Measurements from ENCODE around the gene WDR6.

The WDR6 gene

GRCh38 chr3:49004352-49005302, 2.6 kb upstream of the WDR6 start:
- no peak for TF ChIP-seq CTCF (IDR thresholded peaks at IDR 0.05; ENCODE audit: poor library complexity, severe bottlenecking)
- Histone ChIP-seq H3K36me3 (ENCODE audit: low read depth) (peaks cover 7% of the 10 kb centered on the region), H3K27me3 (ENCODE audit: insufficient read depth, poor library complexity, severe bottlenecking) (no peaks in the 10 kb centered on the region), H3K27ac (ENCODE audit: poor library complexity, severe bottlenecking) (no peak overlapping the region), H3K4me3 (ENCODE audit: severe bottlenecking) (no peak overlapping the region), H3K4me1 (ENCODE audit: insufficient read depth, poor library complexity, severe bottlenecking) (no peaks in the 10 kb centered on the region), H3K9me3 (ENCODE audit: severe bottlenecking) (no peaks in the 10 kb centered on the region)
- DNase-seq (ENCODE audit: low spot score), result no peak
- no peak for ATAC-seq (ENCODE audit: low read depth)

DNA sequence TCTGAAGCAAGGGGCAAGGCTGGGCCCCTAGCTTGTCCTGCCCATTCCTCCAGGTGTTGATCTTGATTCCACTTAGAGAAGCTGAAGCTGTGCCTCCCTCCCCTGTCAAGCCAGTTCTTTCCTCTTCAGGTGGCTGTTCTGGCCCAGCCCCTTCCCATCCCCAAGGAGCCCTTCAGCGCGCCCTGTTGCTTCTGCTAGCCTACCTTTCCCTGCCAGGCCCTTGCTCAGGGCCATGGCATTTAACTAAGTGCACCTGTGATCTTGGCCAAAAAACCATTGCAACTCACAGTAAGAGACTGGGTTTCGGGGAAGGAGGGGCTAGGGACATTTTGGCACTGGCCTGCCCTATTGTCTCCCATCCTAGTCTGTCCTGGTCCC, 1.9 kb upstream of the WDR6 start:
- H3K27ac ChIP-seq (ENCODE audit: poor library complexity, severe bottlenecking), result no peak overlapping the region
- DNase-seq (ENCODE audit: low spot score), result no peak
- H3K4me3 ChIP-seq (ENCODE audit: severe bottlenecking), result no peak overlapping the region
- H3K4me1 ChIP-seq (ENCODE audit: insufficient read depth, poor library complexity, severe bottlenecking), result no peaks in the 10 kb centered on the region
- no peaks in the 10 kb centered on the region for H3K9me3 ChIP-seq (ENCODE audit: severe bottlenecking)
- no peaks in the 10 kb centered on the region for H3K27me3 ChIP-seq (ENCODE audit: insufficient read depth, poor library complexity, severe bottlenecking)
- peaks cover 7% of the 10 kb centered on the region for H3K36me3 ChIP-seq (ENCODE audit: low read depth)
- no peak for TF ChIP-seq CTCF (IDR thresholded peaks at IDR 0.05; ENCODE audit: poor library complexity, severe bottlenecking)
- ATAC-seq (ENCODE audit: low read depth), result no peak

DNA sequence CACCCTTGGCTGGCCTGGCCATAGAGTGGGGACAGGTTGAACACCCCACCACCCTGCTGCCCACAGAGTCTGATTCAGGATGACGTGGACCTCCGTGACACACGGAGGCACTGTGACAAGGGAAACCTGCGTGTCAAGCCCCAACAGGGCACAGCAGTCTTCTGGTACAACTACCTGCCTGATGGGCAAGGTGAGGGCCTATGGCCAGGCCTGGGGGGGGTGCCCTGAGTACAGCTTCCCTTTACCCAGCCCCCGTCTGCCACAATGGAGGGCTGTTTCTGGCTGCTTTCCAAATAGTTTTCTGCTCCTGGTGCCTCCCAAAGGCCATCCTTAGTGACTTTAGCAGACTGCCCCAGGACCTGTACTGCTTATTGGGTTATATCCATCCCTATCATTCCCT, 1.2 kb upstream of the WDR6 start:
- Histone ChIP-seq H3K9me3 (ENCODE audit: severe bottlenecking) (no peaks in the 10 kb centered on the region), H3K27me3 (ENCODE audit: insufficient read depth, poor library complexity, severe bottlenecking) (no peaks in the 10 kb centered on the region), H3K36me3 (ENCODE audit: low read depth) (peaks cover 7% of the 10 kb centered on the region), H3K27ac (ENCODE audit: poor library complexity, severe bottlenecking) (peak overlapping the region; percentile 80), H3K4me3 (ENCODE audit: severe bottlenecking) (no peak overlapping the region), H3K4me1 (ENCODE audit: insufficient read depth, poor library complexity, severe bottlenecking) (no peaks in the 10 kb centered on the region)
- no peak for ATAC-seq (ENCODE audit: low read depth)
- DNase-seq (ENCODE audit: low spot score), result no peak
- TF ChIP-seq CTCF (IDR thresholded peaks at IDR 0.05; ENCODE audit: poor library complexity, severe bottlenecking), result no peak

DNA sequence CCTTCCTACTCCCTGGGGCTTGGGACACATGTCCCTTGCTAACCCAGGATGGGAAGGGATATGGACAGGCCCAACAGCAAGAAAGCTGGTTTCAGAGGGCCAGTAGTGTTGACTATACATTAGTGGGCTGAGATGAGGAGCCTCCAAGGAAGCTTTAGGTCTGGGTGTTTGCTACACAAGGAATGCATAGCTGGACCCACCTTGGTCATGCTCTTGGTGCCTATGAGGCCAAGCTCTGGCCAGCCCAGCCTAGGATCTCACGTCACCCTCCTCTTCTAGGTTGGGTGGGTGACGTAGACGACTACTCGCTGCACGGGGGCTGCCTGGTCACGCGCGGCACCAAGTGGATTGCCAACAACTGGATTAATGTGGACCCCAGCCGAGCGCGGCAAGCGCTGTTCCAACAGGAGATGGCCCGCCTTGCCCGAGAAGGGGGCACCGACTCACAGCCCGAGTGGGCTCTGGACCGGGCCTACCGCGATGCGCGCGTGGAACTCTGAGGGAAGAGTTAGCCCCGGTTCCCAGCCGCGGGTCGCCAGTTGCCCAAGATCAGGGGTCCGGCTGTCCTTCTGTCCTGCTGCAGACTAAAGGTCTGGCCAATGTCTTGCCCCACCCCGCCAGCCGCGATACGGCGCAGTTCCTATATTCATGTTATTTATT, 653 bp upstream of the WDR6 start:
- Histone ChIP-seq H3K27ac (ENCODE audit: poor library complexity, severe bottlenecking) (peak overlapping the region; percentile 80), H3K4me1 (ENCODE audit: insufficient read depth, poor library complexity, severe bottlenecking) (no peaks in the 10 kb centered on the region), H3K4me3 (ENCODE audit: severe bottlenecking) (peak overlapping the region; percentile 66), H3K27me3 (ENCODE audit: insufficient read depth, poor library complexity, severe bottlenecking) (no peaks in the 10 kb centered on the region), H3K36me3 (ENCODE audit: low read depth) (peaks cover 12% of the 10 kb centered on the region), H3K9me3 (ENCODE audit: severe bottlenecking) (no peaks in the 10 kb centered on the region)
- TF ChIP-seq CTCF (IDR thresholded peaks at IDR 0.05; ENCODE audit: poor library complexity, severe bottlenecking), result no peak
- no peak for ATAC-seq (ENCODE audit: low read depth)
- DNase-seq (ENCODE audit: low spot score), result no peak
